ENCODE data around the gene HIVEP2. TPM values are rescaled to one million over a fixed set of nuclear protein-coding genes. Genes with fewer than 3 reads are reported as not detected.

Gene HIVEP2
- total RNA-seq, 1 donor from 2014 or later, result 11.7 TPM

DNA sequence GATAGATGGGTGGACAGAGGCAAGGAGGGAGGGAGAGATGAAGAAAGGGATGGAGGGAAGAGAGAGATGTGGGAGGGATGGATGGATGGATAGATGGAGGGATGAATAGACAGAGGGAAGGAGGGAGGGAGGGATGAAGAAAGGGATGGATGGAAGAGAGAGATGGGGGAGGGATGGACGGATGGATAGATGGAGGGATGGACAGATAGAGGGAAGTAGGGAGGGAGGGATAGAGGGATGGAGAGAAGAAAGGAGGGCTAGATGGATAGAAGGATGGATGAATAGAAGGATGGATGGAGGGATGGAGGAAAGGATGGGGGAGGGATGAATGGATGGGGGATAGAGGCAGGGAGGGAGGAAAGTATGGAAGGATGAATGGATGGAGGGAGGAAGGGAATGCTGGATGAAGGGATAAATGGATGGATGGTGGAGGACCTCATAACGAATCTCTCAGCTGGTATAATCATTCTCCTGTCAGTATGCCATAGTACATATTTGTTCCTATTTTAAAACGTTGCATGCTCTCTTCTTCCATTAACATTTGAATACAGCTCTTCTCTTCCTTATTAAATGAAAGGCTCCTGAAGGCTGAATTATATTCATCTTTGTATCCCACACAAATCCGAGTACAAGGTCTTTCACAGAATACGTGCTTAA, 136.4 kb downstream of the HIVEP2 start:
- H3K4me3 Mint-ChIP-seq (ENCODE audit: unreplicated experiment), result no peak overlapping the region
- TF ChIP-seq, protein P1, sequence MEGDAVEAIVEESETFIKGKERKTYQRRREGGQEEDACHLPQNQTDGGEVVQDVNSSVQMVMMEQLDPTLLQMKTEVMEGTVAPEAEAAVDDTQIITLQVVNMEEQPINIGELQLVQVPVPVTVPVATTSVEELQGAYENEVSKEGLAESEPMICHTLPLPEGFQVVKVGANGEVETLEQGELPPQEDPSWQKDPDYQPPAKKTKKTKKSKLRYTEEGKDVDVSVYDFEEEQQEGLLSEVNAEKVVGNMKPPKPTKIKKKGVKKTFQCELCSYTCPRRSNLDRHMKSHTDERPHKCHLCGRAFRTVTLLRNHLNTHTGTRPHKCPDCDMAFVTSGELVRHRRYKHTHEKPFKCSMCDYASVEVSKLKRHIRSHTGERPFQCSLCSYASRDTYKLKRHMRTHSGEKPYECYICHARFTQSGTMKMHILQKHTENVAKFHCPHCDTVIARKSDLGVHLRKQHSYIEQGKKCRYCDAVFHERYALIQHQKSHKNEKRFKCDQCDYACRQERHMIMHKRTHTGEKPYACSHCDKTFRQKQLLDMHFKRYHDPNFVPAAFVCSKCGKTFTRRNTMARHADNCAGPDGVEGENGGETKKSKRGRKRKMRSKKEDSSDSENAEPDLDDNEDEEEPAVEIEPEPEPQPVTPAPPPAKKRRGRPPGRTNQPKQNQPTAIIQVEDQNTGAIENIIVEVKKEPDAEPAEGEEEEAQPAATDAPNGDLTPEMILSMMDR (IDR thresholded peaks at IDR 0.05), result no peak
- no peaks in the 10 kb centered on the region for H3K9me3 Mint-ChIP-seq (ENCODE audit: low read depth)
- H3K4me1 Mint-ChIP-seq (ENCODE audit: low read depth), result peaks cover 3% of the 10 kb centered on the region
- H3K27ac Mint-ChIP-seq (ENCODE audit: unreplicated experiment), result no peak overlapping the region
- no peaks in the 10 kb centered on the region for H3K36me3 Mint-ChIP-seq (ENCODE audit: low read depth)
- H3K27me3 Mint-ChIP-seq (ENCODE audit: low read depth), result no peaks in the 10 kb centered on the region
- no peak for DNase-seq (ENCODE audit: low spot score)

DNA sequence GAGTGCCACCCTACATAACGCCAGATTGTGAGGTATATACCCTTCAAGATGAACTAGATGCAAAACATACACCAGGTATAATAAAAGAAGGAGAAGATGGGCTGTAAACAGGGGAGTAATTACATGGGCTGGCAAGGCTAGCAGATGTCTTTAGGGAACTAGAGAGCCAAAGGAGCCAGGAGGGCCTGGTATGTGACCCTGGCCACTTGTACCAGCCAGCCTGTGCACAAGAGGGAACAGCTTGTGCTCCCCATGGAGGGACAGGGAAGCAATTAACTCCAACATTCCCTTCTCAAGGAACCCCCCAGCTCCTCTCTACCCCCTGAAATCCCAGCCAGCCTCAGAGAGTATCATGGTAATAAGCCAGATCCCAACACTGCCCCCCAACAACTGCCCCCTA, 139.9 kb downstream of the HIVEP2 start:
- no peaks in the 10 kb centered on the region for H3K27me3 Mint-ChIP-seq (ENCODE audit: low read depth)
- H3K4me3 Mint-ChIP-seq (ENCODE audit: unreplicated experiment), result no peak overlapping the region
- H3K9me3 Mint-ChIP-seq (ENCODE audit: low read depth), result no peaks in the 10 kb centered on the region
- no peaks in the 10 kb centered on the region for H3K36me3 Mint-ChIP-seq (ENCODE audit: low read depth)
- TF ChIP-seq, protein P1 (IDR thresholded peaks at IDR 0.05), result no peak
- no peak for DNase-seq (ENCODE audit: low spot score)
- H3K4me1 Mint-ChIP-seq (ENCODE audit: low read depth), result peaks cover 15% of the 10 kb centered on the region
- H3K27ac Mint-ChIP-seq (ENCODE audit: unreplicated experiment), result no peak overlapping the region

DNA sequence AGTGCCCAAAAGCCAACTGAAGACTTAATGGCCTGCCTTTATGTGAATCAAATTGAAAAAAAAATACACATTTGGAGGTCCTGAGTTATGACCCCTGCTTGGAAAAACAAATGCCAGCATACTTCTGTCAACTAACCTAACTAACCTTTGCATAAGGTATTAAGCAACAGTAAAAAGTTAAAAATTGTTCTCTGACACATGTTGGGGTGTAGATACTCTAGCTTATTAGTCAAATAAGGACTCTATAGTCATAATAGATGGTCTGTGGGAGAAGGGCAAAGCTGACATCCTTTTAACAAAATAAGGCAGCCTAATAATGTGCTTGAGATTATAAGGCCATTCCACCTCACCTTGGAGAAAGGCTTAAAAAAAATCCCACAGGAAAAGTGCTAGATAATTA, 140.5 kb downstream of the HIVEP2 start:
- no peak for DNase-seq (ENCODE audit: low spot score)
- Mint-ChIP-seq H3K4me1 (ENCODE audit: low read depth) (peaks cover 15% of the 10 kb centered on the region), H3K27ac (ENCODE audit: unreplicated experiment) (no peak overlapping the region), H3K27me3 (ENCODE audit: low read depth) (no peaks in the 10 kb centered on the region), H3K9me3 (ENCODE audit: low read depth) (no peaks in the 10 kb centered on the region), H3K4me3 (ENCODE audit: unreplicated experiment) (no peak overlapping the region), H3K36me3 (ENCODE audit: low read depth) (no peaks in the 10 kb centered on the region)
- TF ChIP-seq, protein P1 (IDR thresholded peaks at IDR 0.05), result no peak

DNA sequence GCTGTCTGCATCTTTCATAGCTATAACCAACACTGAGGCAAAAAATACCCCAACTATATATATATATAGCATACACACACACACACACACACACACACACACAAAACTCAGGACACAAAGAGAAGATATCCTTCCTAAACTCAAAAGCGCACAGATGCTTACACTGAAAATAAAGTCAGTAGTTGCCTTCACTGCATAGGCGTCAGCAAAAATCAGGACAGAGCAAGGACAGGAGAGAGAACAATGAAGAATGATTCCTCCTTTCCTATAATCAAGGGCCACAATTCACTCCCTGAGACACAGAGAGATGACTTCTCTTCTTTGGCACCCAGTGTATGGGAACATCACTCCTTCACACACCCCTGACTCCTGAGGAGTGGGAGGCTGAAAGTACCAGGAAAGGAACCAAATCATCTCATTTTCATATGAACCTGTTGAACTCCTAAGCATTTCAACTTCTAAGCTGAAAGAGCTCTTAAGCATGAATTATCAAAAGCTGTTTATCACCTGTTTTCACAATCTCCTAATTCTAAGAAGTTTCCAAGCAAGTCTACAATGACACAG, 141.4 kb downstream of the HIVEP2 start:
- TF ChIP-seq, protein P1 (IDR thresholded peaks at IDR 0.05), result no peak
- no peaks in the 10 kb centered on the region for H3K27me3 Mint-ChIP-seq (ENCODE audit: low read depth)
- H3K27ac Mint-ChIP-seq (ENCODE audit: unreplicated experiment), result no peak overlapping the region
- H3K4me3 Mint-ChIP-seq (ENCODE audit: unreplicated experiment), result no peak overlapping the region
- no peaks in the 10 kb centered on the region for H3K9me3 Mint-ChIP-seq (ENCODE audit: low read depth)
- H3K4me1 Mint-ChIP-seq (ENCODE audit: low read depth), result peaks cover 15% of the 10 kb centered on the region
- DNase-seq (ENCODE audit: low spot score), result no peak
- H3K36me3 Mint-ChIP-seq (ENCODE audit: low read depth), result no peaks in the 10 kb centered on the region

DNA sequence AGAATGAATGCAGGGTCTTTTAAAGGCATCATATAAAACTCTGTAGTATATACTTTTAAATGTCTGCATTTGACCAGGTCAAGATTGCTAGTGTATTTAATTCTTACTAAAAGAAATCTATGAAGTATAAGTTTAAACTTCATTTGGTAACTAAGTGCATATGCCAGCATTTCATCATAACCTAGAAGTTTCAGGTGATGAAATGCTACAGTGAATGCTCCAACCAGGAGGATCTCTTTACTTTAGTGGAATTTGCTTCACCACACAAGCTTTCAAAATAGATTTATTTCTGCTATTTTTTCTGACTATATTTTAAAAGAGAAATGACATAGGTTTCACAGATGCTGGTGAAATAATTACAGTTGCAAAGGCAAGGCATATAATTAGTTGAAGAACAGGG, 141.9 kb downstream of the HIVEP2 start:
- Mint-ChIP-seq H3K4me3 (ENCODE audit: unreplicated experiment) (no peak overlapping the region), H3K9me3 (ENCODE audit: low read depth) (no peaks in the 10 kb centered on the region), H3K27ac (ENCODE audit: unreplicated experiment) (no peak overlapping the region), H3K4me1 (ENCODE audit: low read depth) (peaks cover 15% of the 10 kb centered on the region), H3K27me3 (ENCODE audit: low read depth) (no peaks in the 10 kb centered on the region), H3K36me3 (ENCODE audit: low read depth) (no peaks in the 10 kb centered on the region)
- DNase-seq (ENCODE audit: low spot score), result no peak
- TF ChIP-seq, protein P1 (IDR thresholded peaks at IDR 0.05), result no peak

Measured in chondrocyte (in vitro differentiated cells).